Trophoblast cell (in vitro differentiated cells and primary cell): ENCODE results near the gene IL16. TPM values are rescaled to one million over a fixed set of nuclear protein-coding genes. Genes with fewer than 3 reads are reported as not detected.

Experiments used
- DNase-seq, 2 donors: peaks; one replicate each; pipeline ENCODE4 v3.0.0-alpha.2; 2016
- H2AFZ ChIP-seq: 2 replicates; pipeline ENCODE4 v1.6.1; 2013; ENCODE audit warnings: low read length, moderate library complexity, mild to moderate bottlenecking; ENCODE audit not compliant: insufficient read depth, poor library complexity
- H2AK5ac ChIP-seq: 2 replicates; pipeline ENCODE4 v1.6.1; 2013; ENCODE audit warnings: mild to moderate bottlenecking, low read length
- H2BK120ac ChIP-seq: 2 replicates; pipeline ENCODE4 v1.6.1; 2013; ENCODE audit warnings: low read length, mild to moderate bottlenecking, moderate library complexity; ENCODE audit not compliant: insufficient read depth, poor library complexity
- H2BK12ac ChIP-seq: 2 replicates; pipeline ENCODE4 v1.6.1; 2013; ENCODE audit warnings: mild to moderate bottlenecking, low read length, moderate library complexity
- H2BK5ac ChIP-seq: 2 replicates; pipeline ENCODE4 v1.6.1; 2013; ENCODE audit warnings: low read length, low read depth, moderate library complexity, mild to moderate bottlenecking; ENCODE audit not compliant: poor library complexity
- H3K14ac ChIP-seq: 2 replicates; pipeline ENCODE4 v1.6.1; 2013; ENCODE audit warnings: mild to moderate bottlenecking, low read length
- H3K18ac ChIP-seq: 2 replicates; pipeline ENCODE4 v1.6.1; 2013; ENCODE audit warnings: mild to moderate bottlenecking, low read length
- H3K23ac ChIP-seq: 2 replicates; pipeline ENCODE4 v1.6.1; 2013; ENCODE audit warnings: low read length
- H3K27ac ChIP-seq: 2 replicates; pipeline ENCODE4 v1.5.1; 2013; ENCODE audit warnings: low read depth, mild to moderate bottlenecking, inconsistent platforms, low read length, moderate library complexity
- H3K27me3 ChIP-seq: 2 replicates; pipeline ENCODE4 v1.6.1; 2013; ENCODE audit warnings: inconsistent platforms, mild to moderate bottlenecking, low read length, moderate library complexity; ENCODE audit not compliant: insufficient read depth
- H3K36me3 ChIP-seq, 2 experiments: 1 replicate in 1 of 2; 2 replicates in 1 of 2; pipeline ENCODE4 v1.6.1; 2013; ENCODE audit warnings: low read length in 2 of 2, mild to moderate bottlenecking in 2 of 2, moderate library complexity in 1 of 2; ENCODE audit not compliant: insufficient read depth in 2 of 2, control insufficient read depth in 1 of 2
- H3K4ac ChIP-seq: 2 replicates; pipeline ENCODE4 v1.6.1; 2013; ENCODE audit warnings: low read depth, mild to moderate bottlenecking, low read length, moderate library complexity
- H3K4me1 ChIP-seq, 2 experiments: 1 replicate in 1 of 2; 2 replicates in 1 of 2; pipeline ENCODE4 v1.6.1; 2013; ENCODE audit warnings: low read length in 2 of 2, mild to moderate bottlenecking in 2 of 2, moderate library complexity in 1 of 2; ENCODE audit not compliant: insufficient read depth in 2 of 2, control insufficient read depth in 1 of 2
- H3K4me2 ChIP-seq: 2 replicates; pipeline ENCODE4 v1.6.1; 2013; ENCODE audit warnings: inconsistent platforms, mild to moderate bottlenecking, low read length, moderate library complexity
- H3K4me3 ChIP-seq: 2 replicates; pipeline ENCODE4 v1.5.1; 2013; ENCODE audit warnings: mild to moderate bottlenecking, low read depth, low read length, inconsistent platforms
- H3K79me1 ChIP-seq: one replicate; pipeline ENCODE4 v1.6.1; 2013; ENCODE audit warnings: low read length
- H3K79me2 ChIP-seq: 2 replicates; pipeline ENCODE4 v1.6.1; 2013; ENCODE audit warnings: low read length, mild to moderate bottlenecking; ENCODE audit not compliant: control insufficient read depth, insufficient read depth, poor library complexity
- H3K9ac ChIP-seq: 2 replicates; pipeline ENCODE4 v1.6.1; 2013; ENCODE audit warnings: mild to moderate bottlenecking, low read length
- H3K9me3 ChIP-seq: 2 replicates; pipeline ENCODE4 v1.6.1; 2013; ENCODE audit warnings: low read depth, mild to moderate bottlenecking, control low read depth, inconsistent platforms, low read length; ENCODE audit not compliant: insufficient read depth
- H4K12ac ChIP-seq: 2 replicates; pipeline ENCODE4 v1.6.1; 2013; ENCODE audit warnings: low read depth, mild to moderate bottlenecking, low read length, moderate library complexity
- H4K8ac ChIP-seq: 2 replicates; pipeline ENCODE4 v1.6.1; 2013; ENCODE audit warnings: low read depth, mild to moderate bottlenecking, low read length, moderate library complexity
- H4K91ac ChIP-seq: one replicate; pipeline ENCODE4 v1.6.1; 2013; ENCODE audit warnings: low read depth, mild to moderate bottlenecking, low read length, moderate library complexity
- WGBS: extraction: QIAGEN DNeasy Blood & Tissue Kit; methylation state at CpG from one replicate; pipeline ENCODE4 v1.1.7; 2013; ENCODE audit warnings: missing lambda C conversion rate; ENCODE audit not compliant: insufficient read length, insufficient coverage; ENCODE audit errors: extremely low coverage; 5-methylcytosine and 5-hydroxymethylcytosine counted together
- polyA plus RNA-seq: library from polyadenylated mRNA; stranded (reverse); fragments of 200-250 nt; gene quantifications from 2 replicates; pipeline ENCODE4 v1.2.3, GENCODE V29; 2013

The IL16 gene
- 0.14 and 0.33 TPM in 2 replicates for polyA plus RNA-seq

- H3K4me3 ChIP-seq = no peak within 1 kb of the TSS
- H4K12ac ChIP-seq = no peak within 1 kb of the TSS
- peak in 1 of 2 donors; percentile 7 for DNase-seq
- no peak within 1 kb of the TSS for H2BK5ac ChIP-seq
- H3K14ac ChIP-seq = no peak within 1 kb of the TSS
- no peaks in the 10 kb centered on the region for H3K79me1 ChIP-seq
- no peak within 1 kb of the TSS for H2BK120ac ChIP-seq
- H4K8ac ChIP-seq = no peak within 1 kb of the TSS
- no peak within 1 kb of the TSS for H3K18ac ChIP-seq
- no peak within 1 kb of the TSS for H3K9ac ChIP-seq
- no peaks in the 10 kb centered on the region for H3K4me1 ChIP-seq
- no peak within 1 kb of the TSS for H2AK5ac ChIP-seq
- H3K79me2 ChIP-seq = no peaks in the 10 kb centered on the region
- no CpG with 5 or more reads among the region's 16 CpGs for WGBS
- no peaks in the 10 kb centered on the region for H3K9me3 ChIP-seq
- no peaks in the 10 kb centered on the region for H3K36me3 ChIP-seq
- no peak within 1 kb of the TSS for H3K27ac ChIP-seq
- no peaks in the 10 kb centered on the region for H3K27me3 ChIP-seq
- H3K23ac ChIP-seq = peak within 1 kb of the TSS; percentile 25
- no peak within 1 kb of the TSS for H3K4me2 ChIP-seq
- no peak within 1 kb of the TSS for H3K4ac ChIP-seq
- H4K91ac ChIP-seq = no peak within 1 kb of the TSS
- no peak within 1 kb of the TSS for H2BK12ac ChIP-seq
- no peak within 1 kb of the TSS for H2AFZ ChIP-seq
Observed at GRCh38 chr15:81196576-81197254, at the start of gene IL16. IL16 (plus strand) TSS chr15:81196879; CDS start chr15:81225400, 28,521 bp downstream.

- Histone ChIP-seq H3K18ac (no peak overlapping the region), H3K4me2 (no peak overlapping the region), H3K4me3 (peak overlapping the region; percentile 35), H3K79me1 (no peaks in the 10 kb centered on the region), H3K14ac (no peak overlapping the region), H3K9me3 (peaks cover 2% of the 10 kb centered on the region), H2BK5ac (no peak overlapping the region), H3K36me3 (no peaks in the 10 kb centered on the region), H4K12ac (no peak overlapping the region), H2BK120ac (no peak overlapping the region), H4K8ac (no peak overlapping the region), H3K79me2 (no peaks in the 10 kb centered on the region), H2AK5ac (no peak overlapping the region), H4K91ac (no peak overlapping the region), H3K4ac (no peak overlapping the region), H3K27ac (no peak overlapping the region), H2BK12ac (no peak overlapping the region), H3K9ac (no peak overlapping the region), H3K23ac (no peak overlapping the region), H2AFZ (no peak overlapping the region), H3K27me3 (no peaks in the 10 kb centered on the region), H3K4me1 (no peaks in the 10 kb centered on the region)
- DNase-seq = no peak
- WGBS = no CpG with 5 or more reads among the region's 7 CpGs
Observed at GRCh38 chr15:81151389-81151788, 45.3 kb upstream of the IL16 start.

- Histone ChIP-seq H2AFZ (no peak overlapping the region), H2BK120ac (no peak overlapping the region), H3K14ac (no peak overlapping the region), H3K27ac (no peak overlapping the region), H4K12ac (no peak overlapping the region), H3K36me3 (no peaks in the 10 kb centered on the region), H3K9ac (no peak overlapping the region), H4K91ac (no peak overlapping the region), H2AK5ac (no peak overlapping the region), H3K4me1 (no peaks in the 10 kb centered on the region), H3K4ac (no peak overlapping the region), H4K8ac (no peak overlapping the region), H3K18ac (no peak overlapping the region), H3K79me2 (no peaks in the 10 kb centered on the region), H3K4me2 (no peak overlapping the region), H2BK12ac (no peak overlapping the region), H3K23ac (no peak overlapping the region), H3K27me3 (no peaks in the 10 kb centered on the region), H3K9me3 (peaks cover 2% of the 10 kb centered on the region), H3K4me3 (no peak overlapping the region), H2BK5ac (no peak overlapping the region), H3K79me1 (no peaks in the 10 kb centered on the region)
- no CpG with 5 or more reads among the region's 4 CpGs for WGBS
- no peak for DNase-seq
Observed at GRCh38 chr15:81152339-81152738, 44.3 kb upstream of the IL16 start.

- H3K27me3 ChIP-seq = no peaks in the 10 kb centered on the region
- H3K23ac ChIP-seq = no peak overlapping the region
- H3K4me1 ChIP-seq = no peaks in the 10 kb centered on the region
- H3K4me3 ChIP-seq = no peak overlapping the region
- H3K18ac ChIP-seq = no peak overlapping the region
- no peak overlapping the region for H2BK120ac ChIP-seq
- no peak overlapping the region for H4K91ac ChIP-seq
- no peak for DNase-seq
- H3K27ac ChIP-seq = no peak overlapping the region
- no peak overlapping the region for H3K14ac ChIP-seq
- H2BK12ac ChIP-seq = no peak overlapping the region
- H3K4ac ChIP-seq = no peak overlapping the region
- H3K79me1 ChIP-seq = no peaks in the 10 kb centered on the region
- no peak overlapping the region for H4K8ac ChIP-seq
- no CpG with 5 or more reads among the region's 4 CpGs for WGBS
- no peak overlapping the region for H3K9ac ChIP-seq
- no peak overlapping the region for H3K4me2 ChIP-seq
- H3K36me3 ChIP-seq = no peaks in the 10 kb centered on the region
- no peak overlapping the region for H2AFZ ChIP-seq
- no peak overlapping the region for H2AK5ac ChIP-seq
- H3K79me2 ChIP-seq = no peaks in the 10 kb centered on the region
- H3K9me3 ChIP-seq = peaks cover 2% of the 10 kb centered on the region
- H4K12ac ChIP-seq = no peak overlapping the region
- H2BK5ac ChIP-seq = no peak overlapping the region
Observed at GRCh38 chr15:81152799-81153198, 43.9 kb upstream of the IL16 start.
